GM06990 (cell line): ENCODE results near the gene MOSPD3.

Experiments used
- DNase-seq: peaks from one replicate; pipeline ENCODE4 v3.0.0-alpha.2; 2011; ENCODE audit not compliant: insufficient read length; ENCODE audit errors: extremely low read depth
- H3K27me3 ChIP-seq: replicated peaks from 2 replicates; pipeline ENCODE4 v1.6.0; 2011; ENCODE audit warnings: low read length; ENCODE audit not compliant: control insufficient read depth, insufficient read depth
- H3K36me3 ChIP-seq: 2 replicates; pipeline ENCODE4 v1.5.1; 2011; ENCODE audit warnings: low read length; ENCODE audit not compliant: control insufficient read depth, insufficient read depth
- H3K4me3 ChIP-seq: replicated peaks from 2 replicates; pipeline ENCODE4 v1.5.1; 2011; ENCODE audit warnings: low read depth, mild to moderate bottlenecking, control low read depth, low read length
- TF ChIP-seq, protein P1 (sequence below): IDR thresholded peaks from 2 replicates; pipeline ENCODE4 v1.5.1; 2011; ENCODE audit warnings: low read length, control low read depth, mild to moderate bottlenecking, inconsistent platforms; ENCODE audit not compliant: insufficient read depth, poor library complexity, severe bottlenecking

The MOSPD3 gene

DNA sequence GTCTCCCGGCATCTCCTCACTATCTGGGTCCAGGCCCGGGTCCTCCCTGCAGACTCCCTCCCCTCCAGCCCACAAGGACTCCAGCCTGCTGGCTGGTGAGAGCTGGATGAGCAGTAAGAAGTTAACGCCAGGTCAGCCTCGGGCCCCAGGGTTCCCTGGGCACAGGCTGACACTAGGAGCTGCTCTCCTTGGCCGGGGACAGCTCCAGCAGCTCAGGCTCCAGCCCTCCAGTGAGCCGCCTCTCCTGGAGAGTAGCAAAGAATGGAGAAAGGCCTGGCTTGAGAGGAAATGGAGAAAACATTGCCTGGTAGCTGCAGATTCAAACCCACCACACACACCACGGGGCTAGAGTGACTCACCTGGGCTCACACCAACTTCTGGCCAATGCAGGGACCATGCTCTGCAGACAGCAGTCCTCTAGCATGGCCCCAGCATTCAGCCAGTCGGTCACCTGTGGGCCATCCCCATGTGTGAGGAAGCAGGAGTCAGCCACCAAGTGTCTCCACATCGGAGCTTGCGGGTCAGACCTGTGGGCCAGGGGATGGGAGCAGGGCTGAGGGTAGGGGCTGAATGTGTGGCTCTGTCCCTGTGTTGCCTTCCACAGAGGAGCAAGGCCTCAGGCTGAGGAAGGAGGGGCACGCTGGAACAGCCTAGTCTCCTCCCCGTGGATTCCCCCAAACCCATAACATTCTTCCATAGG is 45.2 kb upstream of the MOSPD3 start:
- no peak for DNase-seq
- H3K27me3 ChIP-seq, result no peaks in the 10 kb centered on the region
- no peak overlapping the region for H3K4me3 ChIP-seq
- H3K36me3 ChIP-seq, result peaks cover 20% of the 10 kb centered on the region
- TF ChIP-seq, protein P1, sequence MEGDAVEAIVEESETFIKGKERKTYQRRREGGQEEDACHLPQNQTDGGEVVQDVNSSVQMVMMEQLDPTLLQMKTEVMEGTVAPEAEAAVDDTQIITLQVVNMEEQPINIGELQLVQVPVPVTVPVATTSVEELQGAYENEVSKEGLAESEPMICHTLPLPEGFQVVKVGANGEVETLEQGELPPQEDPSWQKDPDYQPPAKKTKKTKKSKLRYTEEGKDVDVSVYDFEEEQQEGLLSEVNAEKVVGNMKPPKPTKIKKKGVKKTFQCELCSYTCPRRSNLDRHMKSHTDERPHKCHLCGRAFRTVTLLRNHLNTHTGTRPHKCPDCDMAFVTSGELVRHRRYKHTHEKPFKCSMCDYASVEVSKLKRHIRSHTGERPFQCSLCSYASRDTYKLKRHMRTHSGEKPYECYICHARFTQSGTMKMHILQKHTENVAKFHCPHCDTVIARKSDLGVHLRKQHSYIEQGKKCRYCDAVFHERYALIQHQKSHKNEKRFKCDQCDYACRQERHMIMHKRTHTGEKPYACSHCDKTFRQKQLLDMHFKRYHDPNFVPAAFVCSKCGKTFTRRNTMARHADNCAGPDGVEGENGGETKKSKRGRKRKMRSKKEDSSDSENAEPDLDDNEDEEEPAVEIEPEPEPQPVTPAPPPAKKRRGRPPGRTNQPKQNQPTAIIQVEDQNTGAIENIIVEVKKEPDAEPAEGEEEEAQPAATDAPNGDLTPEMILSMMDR, result no peak

DNA sequence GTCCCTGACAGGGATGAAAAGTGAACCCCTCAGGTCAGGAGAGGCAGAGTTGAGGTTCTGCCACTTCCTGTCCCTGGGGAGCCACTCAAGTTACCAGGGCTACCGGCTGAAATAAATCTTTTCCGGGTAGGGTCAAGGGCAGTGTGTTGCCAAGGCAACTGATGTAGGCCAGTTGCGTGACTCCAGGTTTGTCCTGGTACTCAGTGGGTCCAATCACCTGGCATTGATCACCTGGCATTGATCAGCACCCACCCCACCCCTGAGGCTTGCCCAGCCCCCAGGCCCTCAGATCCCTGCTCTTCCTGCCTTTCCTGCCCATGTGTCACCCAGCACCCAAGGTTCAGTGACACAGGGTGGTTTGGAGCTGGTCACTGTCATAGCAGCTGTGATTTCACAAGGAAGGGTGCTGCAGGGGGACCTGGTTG is 44.6 kb upstream of the MOSPD3 start:
- H3K36me3 ChIP-seq, result peaks cover 21% of the 10 kb centered on the region
- no peaks in the 10 kb centered on the region for H3K27me3 ChIP-seq
- TF ChIP-seq, protein P1, result no peak
- DNase-seq, result no peak
- no peak overlapping the region for H3K4me3 ChIP-seq

DNA sequence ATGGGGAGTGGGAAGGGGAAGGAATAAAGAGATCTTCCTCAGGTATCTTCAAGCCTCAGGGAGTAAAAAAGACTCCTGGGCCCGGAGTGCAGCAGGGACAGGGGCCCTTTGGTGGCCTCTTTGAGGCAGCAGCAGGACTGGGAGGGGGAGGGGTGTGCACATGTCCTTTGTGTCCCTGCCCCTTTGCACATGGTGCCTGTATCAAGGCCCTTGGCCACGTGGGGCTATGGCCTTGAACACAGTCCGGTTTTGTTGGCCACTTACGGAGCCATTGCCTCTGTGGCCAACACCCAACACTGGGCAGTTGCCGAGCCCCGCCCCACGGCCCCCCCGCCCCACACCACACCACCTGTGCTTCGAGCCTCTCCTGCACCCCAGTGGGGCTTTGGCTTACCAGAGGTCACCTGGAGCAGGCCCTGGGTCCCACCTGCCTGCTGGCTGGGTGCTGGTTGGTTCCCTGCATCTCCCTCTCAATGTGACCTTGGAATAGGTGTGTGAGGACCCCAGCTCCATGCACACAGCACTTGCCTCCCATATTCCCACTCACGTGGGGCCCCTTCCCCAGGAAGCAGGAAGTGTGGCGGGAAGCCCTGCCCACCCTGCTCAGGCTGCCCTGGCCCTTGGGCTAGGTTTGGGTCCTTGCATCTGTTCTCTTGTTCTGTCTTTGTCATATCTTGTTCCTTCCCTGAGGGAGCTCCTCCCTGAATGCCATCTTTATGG is 44.0 kb upstream of the MOSPD3 start:
- no peak for DNase-seq
- Histone ChIP-seq H3K4me3 (no peak overlapping the region), H3K36me3 (peaks cover 17% of the 10 kb centered on the region), H3K27me3 (no peaks in the 10 kb centered on the region)
- TF ChIP-seq, protein P1, result no peak

DNA sequence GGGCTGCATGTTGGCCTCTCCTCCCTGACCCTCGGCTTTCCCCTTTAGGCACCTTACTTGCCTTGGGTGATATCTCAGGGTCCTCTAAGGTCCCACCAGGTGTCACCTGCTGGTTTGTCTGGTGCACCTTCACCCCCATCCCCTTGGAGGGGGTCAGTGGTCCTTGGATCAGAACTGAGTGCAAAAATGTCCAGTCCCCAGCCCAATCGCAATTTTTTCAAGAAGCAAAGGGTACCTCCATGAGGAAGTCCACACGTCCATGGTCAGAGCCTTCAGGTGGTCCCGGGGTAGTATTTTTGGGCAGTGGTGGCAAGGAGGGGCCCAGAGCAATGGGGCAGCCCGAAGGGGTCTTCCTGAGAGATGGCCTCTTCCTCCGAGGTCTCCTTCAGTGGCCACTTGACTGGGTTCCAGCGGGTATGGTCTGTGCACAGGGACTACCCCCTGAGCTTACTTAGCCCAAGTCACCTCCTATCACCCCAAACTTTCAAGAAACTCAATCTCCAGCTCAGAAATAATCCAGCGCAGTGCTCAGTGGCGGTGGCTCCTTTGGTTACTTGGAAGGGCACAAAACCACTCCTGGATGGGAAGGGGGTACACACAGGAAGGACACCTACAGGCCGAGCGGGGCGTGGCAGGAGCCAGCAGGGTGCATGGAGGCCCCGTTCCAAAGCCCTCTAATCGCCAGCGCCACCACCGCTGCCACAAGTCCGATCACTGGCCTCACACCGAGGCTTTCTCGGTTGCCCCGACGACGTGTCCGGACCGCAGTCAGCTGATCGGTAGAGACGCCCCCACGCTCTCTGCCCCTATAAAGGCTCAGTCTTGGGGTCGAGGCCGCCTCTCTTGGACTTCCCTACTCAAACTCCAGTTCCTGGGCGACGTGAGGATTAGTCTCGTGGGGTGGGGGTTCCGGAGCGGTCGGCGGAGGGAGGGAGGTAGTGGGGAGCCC is 43.2 kb upstream of the MOSPD3 start:
- peak; percentile 68 for DNase-seq
- Histone ChIP-seq H3K4me3 (no peak overlapping the region; the same call in 1 of the 2 replicates), H3K36me3 (peaks cover 15% of the 10 kb centered on the region), H3K27me3 (no peaks in the 10 kb centered on the region)
- TF ChIP-seq, protein P1, result peak; percentile 44

DNA sequence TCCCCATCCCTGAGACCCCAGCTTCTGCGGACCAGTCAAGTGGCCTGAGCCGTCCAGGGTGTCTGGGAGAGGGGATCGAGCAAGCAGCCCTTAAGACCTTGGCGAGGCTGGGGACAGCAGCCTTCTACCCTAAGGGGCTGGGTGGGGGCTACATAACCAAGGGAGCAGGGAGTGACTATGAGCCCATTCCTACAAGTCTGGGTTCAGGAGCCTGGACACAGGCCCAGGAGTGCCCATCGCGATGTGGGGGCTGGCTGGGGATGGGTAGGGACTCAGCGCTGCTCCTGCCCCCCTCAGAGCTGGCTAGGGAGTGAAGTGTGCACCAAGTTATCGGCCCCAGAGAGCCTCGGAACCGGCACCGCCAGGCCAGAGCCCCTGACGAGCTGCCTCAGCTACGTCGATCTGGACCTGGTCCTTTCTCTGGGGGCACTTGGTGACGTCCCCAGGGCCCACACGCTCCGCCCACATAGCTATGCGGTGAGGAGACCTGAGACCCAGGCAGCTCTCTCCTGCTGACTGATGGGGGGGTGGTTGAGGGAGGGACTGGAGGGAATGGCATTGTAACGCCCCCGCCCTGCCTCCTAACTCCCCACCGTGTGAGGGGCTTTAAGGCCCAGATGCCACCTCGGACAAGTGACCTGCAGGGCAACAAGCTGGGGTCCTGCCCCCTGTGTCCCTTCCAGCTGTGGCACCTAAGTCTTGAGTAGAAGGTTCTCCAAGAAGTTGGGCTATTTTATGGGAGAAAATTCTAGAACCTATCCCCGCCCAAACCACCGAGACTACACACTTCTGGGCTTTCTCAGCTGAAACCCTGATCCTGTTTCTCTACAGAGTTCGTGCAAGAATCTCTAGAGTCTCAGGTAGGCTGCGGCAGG is 41.1 kb upstream of the MOSPD3 start:
- peaks cover 17% of the 10 kb centered on the region for H3K36me3 ChIP-seq
- DNase-seq, result no peak

More for the DNA sequence above, 41.1 kb upstream of the MOSPD3 start:
- TF ChIP-seq, protein P1, result no peak
- Histone ChIP-seq H3K27me3 (no peaks in the 10 kb centered on the region), H3K4me3 (no peak overlapping the region)
